Activated CD4-positive, alpha-beta T cell treated with anti-CD3 and anti-CD28 coated beads for 36 hours (primary cell): ENCODE data around the gene GBGT1. TPM values are rescaled to one million over a fixed set of nuclear protein-coding genes. Genes with fewer than 3 reads are reported as not detected.

ENCODE experiments used
- ATAC-seq: fragments of 200-7000 bp; cut with Tn5 transposase; one replicate; pipeline ENCODE4 v1.10.0; 2021; ENCODE audit warnings: mild to moderate bottlenecking, moderate library complexity
- CTCF ChIA-PET: fragments of 350-600 bp; sonication (Branson Sonifier 250); formaldehyde crosslinking; loops from one replicate; lab custom pipeline; 2021; ENCODE audit warnings: antibody characterized with exemption; lab: Charles Lee
- POLR2A ChIA-PET: fragments of 350-600 bp; sonication (Branson Sonifier 250); formaldehyde crosslinking; loops from one replicate; lab custom pipeline; 2021; ENCODE audit warnings: antibody characterized with exemption, inconsistent platforms; lab: Charles Lee
- DNase-seq: peaks from one replicate; pipeline ENCODE4 v3.0.0-alpha.2; 2020
- H3K27ac Mint-ChIP-seq: one replicate; pipeline ENCODE4 v1.8.0; 2021; ENCODE audit warnings: mixed read lengths
- H3K27me3 Mint-ChIP-seq: one replicate; pipeline ENCODE4 v1.8.0; 2021; ENCODE audit warnings: mixed read lengths
- H3K36me3 Mint-ChIP-seq: one replicate; pipeline ENCODE4 v1.8.0; 2021; ENCODE audit warnings: low read depth, mixed read lengths
- H3K4me1 Mint-ChIP-seq: one replicate; pipeline ENCODE4 v1.8.0; 2021; ENCODE audit warnings: mixed read lengths
- H3K4me3 Mint-ChIP-seq: one replicate; pipeline ENCODE4 v1.8.0; 2021; ENCODE audit warnings: mild to moderate bottlenecking, moderate library complexity, mixed read lengths
- H3K9me3 Mint-ChIP-seq: one replicate; pipeline ENCODE4 v1.8.0; 2021; ENCODE audit warnings: low read depth, mixed read lengths
- intact Hi-C, 2 experiments: fragments of 100-400 bp; cut with DNase I in 1 of 2; cut with micrococcal nuclease in 1 of 2; formaldehyde crosslinking; loops; one replicate each; pipeline versions ENCODE4 v1.14.2 to v1.15.1; 2022 to 2024; cut with DNase I, micrococcal nuclease
- total RNA-seq, 2 experiments: library from RNA; stranded (reverse); gene quantifications; one replicate each; pipeline ENCODE4 v1.2.3, GENCODE V29; 2021

Gene GBGT1
- total RNA-seq, 2 experiments from 2014 or later = 3.8 to 4.8 TPM

GRCh38 chr9:133119846-133120500, 43.7 kb downstream of the GBGT1 start:
- no peaks in the 10 kb centered on the region for H3K9me3 Mint-ChIP-seq
- H3K4me3 Mint-ChIP-seq = peak overlapping the region; percentile 71
- CTCF ChIA-PET = interaction anchor here (1.3 to 11.8 kb wide), 2 partner anchors 27 to 88 kb away, joined by 3 to 139 read pairs; no protein-coding TSS in a partner anchor
- intact Hi-C loops = loop anchor here (2.0 to 5.0 kb wide), 3 partner anchors 25 to 1017 kb away; partner anchors contain the start of genes TSC1 (in 1 of the 2) and WDR5 (in 1 of the 2)
- POLR2A ChIA-PET = no interaction called here
- peaks cover 7% of the 10 kb centered on the region for H3K36me3 Mint-ChIP-seq
- H3K4me1 Mint-ChIP-seq = peaks cover 61% of the 10 kb centered on the region
- DNase-seq (no peak), ATAC-seq (no peak)
- H3K27me3 Mint-ChIP-seq = no peaks in the 10 kb centered on the region
- H3K27ac Mint-ChIP-seq = no peak overlapping the region

GRCh38 chr9:133119103-133119845, 44.4 kb downstream of the GBGT1 start:
- Mint-ChIP-seq H3K27me3 (no peaks in the 10 kb centered on the region), H3K27ac (no peak overlapping the region), H3K4me3 (peak overlapping the region; percentile 71), H3K9me3 (no peaks in the 10 kb centered on the region), H3K4me1 (peaks cover 62% of the 10 kb centered on the region), H3K36me3 (peaks cover 4% of the 10 kb centered on the region)
- ChIA-PET POLR2A (interaction anchor here (1.4 kb wide), 1 partner anchor 25 kb away, joined by 4 read pairs; no protein-coding TSS in a partner anchor), CTCF (interaction anchor here (1.0 to 11.8 kb wide), 3 partner anchors 10 to 87 kb away, joined by 3 to 139 read pairs (median 3); no protein-coding TSS in a partner anchor)
- ATAC-seq (no peak), DNase-seq (no peak)
- intact Hi-C loops = no loop called here

GRCh38 chr9:133118568-133118967, 45.1 kb downstream of the GBGT1 start:
- intact Hi-C loops = no loop called here
- Mint-ChIP-seq H3K27ac (no peak overlapping the region), H3K36me3 (peaks cover 5% of the 10 kb centered on the region), H3K9me3 (no peaks in the 10 kb centered on the region), H3K4me1 (peaks cover 62% of the 10 kb centered on the region), H3K27me3 (no peaks in the 10 kb centered on the region), H3K4me3 (peak overlapping the region; percentile 18)
- ChIA-PET POLR2A (interaction anchor here (1.4 kb wide), 1 partner anchor 25 kb away, joined by 4 read pairs; no protein-coding TSS in a partner anchor), CTCF (interaction anchor here (0.6 to 11.8 kb wide), 6 partner anchors 9 to 242 kb away, joined by 3 to 139 read pairs (median 3); no protein-coding TSS in a partner anchor)
- ATAC-seq (no peak), DNase-seq (no peak)

- no peak for DNase-seq
- ChIA-PET POLR2A (interaction anchor here (1.4 kb wide), 1 partner anchor 26 kb away, joined by 4 read pairs; no protein-coding TSS in a partner anchor), CTCF (interaction anchor here (0.6 to 11.8 kb wide), 4 partner anchors 28 to 242 kb away, joined by 3 to 139 read pairs (median 3); no protein-coding TSS in a partner anchor)
- H3K4me3 Mint-ChIP-seq = no peak overlapping the region
- intact Hi-C loops = no loop called here
- peaks cover 64% of the 10 kb centered on the region for H3K4me1 Mint-ChIP-seq
- no peak overlapping the region for H3K27ac Mint-ChIP-seq
- peaks cover 6% of the 10 kb centered on the region for H3K36me3 Mint-ChIP-seq
- no peak for ATAC-seq
- no peaks in the 10 kb centered on the region for H3K9me3 Mint-ChIP-seq
- no peaks in the 10 kb centered on the region for H3K27me3 Mint-ChIP-seq
Measured at GRCh38 chr9:133118179-133118520, 45.6 kb downstream of the GBGT1 start.

GRCh38 chr9:133117271-133118178, 46.2 kb downstream of the GBGT1 start:
- H3K4me1 Mint-ChIP-seq = peaks cover 68% of the 10 kb centered on the region
- no peak for ATAC-seq
- peak overlapping the region; percentile 8 for H3K4me3 Mint-ChIP-seq
- DNase-seq = no peak
- intact Hi-C loops = no loop called here
- no peak overlapping the region for H3K27ac Mint-ChIP-seq
- CTCF ChIA-PET = interaction anchor here (0.7 to 11.8 kb wide), 4 partner anchors 29 to 96 kb away, joined by 3 to 139 read pairs (median 4); no protein-coding TSS in a partner anchor
- no peaks in the 10 kb centered on the region for H3K27me3 Mint-ChIP-seq
- peaks cover 6% of the 10 kb centered on the region for H3K36me3 Mint-ChIP-seq
- POLR2A ChIA-PET = interaction anchor here (0.6 to 1.4 kb wide), 6 partner anchors 8 to 1714 kb away, joined by 3 to 4 read pairs (median 3); partner anchors contain the start of gene GTF3C5
- H3K9me3 Mint-ChIP-seq = no peaks in the 10 kb centered on the region

- H3K27ac Mint-ChIP-seq = peak overlapping the region; percentile 84
- ATAC-seq = no peak
- no peak overlapping the region for H3K4me3 Mint-ChIP-seq
- POLR2A ChIA-PET = interaction anchor here (0.6 to 1.5 kb wide), 6 partner anchors 9 to 1713 kb away, joined by 3 to 11 read pairs (median 3); partner anchors contain the start of gene GTF3C5
- H3K36me3 Mint-ChIP-seq = peaks cover 7% of the 10 kb centered on the region
- CTCF ChIA-PET = interaction anchor here (0.7 to 11.8 kb wide), 7 partner anchors 10 to 95 kb away, joined by 3 to 139 read pairs (median 4); no protein-coding TSS in a partner anchor
- H3K4me1 Mint-ChIP-seq = peaks cover 60% of the 10 kb centered on the region
- DNase-seq = no peak
- intact Hi-C loops = no loop called here
- H3K9me3 Mint-ChIP-seq = no peaks in the 10 kb centered on the region
- H3K27me3 Mint-ChIP-seq = no peaks in the 10 kb centered on the region
Measured at GRCh38 chr9:133116346-133117231, 47.1 kb downstream of the GBGT1 start.

- DNase-seq (peak; percentile 89), ATAC-seq (peak; percentile 94)
- ChIA-PET POLR2A (interaction anchor here (1.3 to 1.5 kb wide), 2 partner anchors 19 to 28 kb away, joined by 6 to 11 read pairs; no protein-coding TSS in a partner anchor), CTCF (interaction anchor here (0.7 to 11.8 kb wide), 6 partner anchors 10 to 94 kb away, joined by 3 to 139 read pairs (median 5); no protein-coding TSS in a partner anchor)
- Mint-ChIP-seq H3K9me3 (no peaks in the 10 kb centered on the region), H3K36me3 (peaks cover 9% of the 10 kb centered on the region), H3K27me3 (no peaks in the 10 kb centered on the region), H3K27ac (peak overlapping the region; percentile 84), H3K4me3 (peak overlapping the region; percentile 50), H3K4me1 (peaks cover 57% of the 10 kb centered on the region)
- intact Hi-C loops = loop anchor here (1.0 to 2.0 kb wide), 4 partner anchors 15 to 171 kb away; partner anchors contain the start of gene TSC1 (in 1 of the 2)
Measured at GRCh38 chr9:133115604-133116345, 47.9 kb downstream of the GBGT1 start.

GRCh38 chr9:133114886-133115603, 48.7 kb downstream of the GBGT1 start:
- Mint-ChIP-seq H3K4me3 (peak overlapping the region; percentile 36), H3K4me1 (peaks cover 61% of the 10 kb centered on the region), H3K36me3 (peaks cover 13% of the 10 kb centered on the region), H3K27ac (peak overlapping the region; percentile 84), H3K9me3 (no peaks in the 10 kb centered on the region), H3K27me3 (no peaks in the 10 kb centered on the region)
- ATAC-seq (peak; percentile 6), DNase-seq (no peak)
- POLR2A ChIA-PET = interaction anchor here (1.3 to 1.5 kb wide), 2 partner anchors 19 to 29 kb away, joined by 6 to 11 read pairs; no protein-coding TSS in a partner anchor
- CTCF ChIA-PET = interaction anchor here (0.9 to 11.8 kb wide), 7 partner anchors 16 to 93 kb away, joined by 3 to 139 read pairs (median 3); no protein-coding TSS in a partner anchor
- intact Hi-C loops = loop anchor here (1.0 to 2.0 kb wide), 4 partner anchors 16 to 171 kb away; partner anchors contain the start of gene TSC1 (in 1 of the 2)
